Thoracic aorta endothelial cell (primary cell): ENCODE data around the gene CCKAR. TPM values are rescaled to one million over a fixed set of nuclear protein-coding genes. Genes with fewer than 3 reads are reported as not detected.

Experiments
- total RNA-seq: library from RNA; depleted of rRNA; stranded (reverse); fragments of >200 nt; gene quantifications from 2 replicates; pipeline ENCODE4 v1.2.3, GENCODE V29; 2012

The CCKAR gene, protein sequence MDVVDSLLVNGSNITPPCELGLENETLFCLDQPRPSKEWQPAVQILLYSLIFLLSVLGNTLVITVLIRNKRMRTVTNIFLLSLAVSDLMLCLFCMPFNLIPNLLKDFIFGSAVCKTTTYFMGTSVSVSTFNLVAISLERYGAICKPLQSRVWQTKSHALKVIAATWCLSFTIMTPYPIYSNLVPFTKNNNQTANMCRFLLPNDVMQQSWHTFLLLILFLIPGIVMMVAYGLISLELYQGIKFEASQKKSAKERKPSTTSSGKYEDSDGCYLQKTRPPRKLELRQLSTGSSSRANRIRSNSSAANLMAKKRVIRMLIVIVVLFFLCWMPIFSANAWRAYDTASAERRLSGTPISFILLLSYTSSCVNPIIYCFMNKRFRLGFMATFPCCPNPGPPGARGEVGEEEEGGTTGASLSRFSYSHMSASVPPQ
- not detected in 2 replicates for total RNA-seq

DNA sequence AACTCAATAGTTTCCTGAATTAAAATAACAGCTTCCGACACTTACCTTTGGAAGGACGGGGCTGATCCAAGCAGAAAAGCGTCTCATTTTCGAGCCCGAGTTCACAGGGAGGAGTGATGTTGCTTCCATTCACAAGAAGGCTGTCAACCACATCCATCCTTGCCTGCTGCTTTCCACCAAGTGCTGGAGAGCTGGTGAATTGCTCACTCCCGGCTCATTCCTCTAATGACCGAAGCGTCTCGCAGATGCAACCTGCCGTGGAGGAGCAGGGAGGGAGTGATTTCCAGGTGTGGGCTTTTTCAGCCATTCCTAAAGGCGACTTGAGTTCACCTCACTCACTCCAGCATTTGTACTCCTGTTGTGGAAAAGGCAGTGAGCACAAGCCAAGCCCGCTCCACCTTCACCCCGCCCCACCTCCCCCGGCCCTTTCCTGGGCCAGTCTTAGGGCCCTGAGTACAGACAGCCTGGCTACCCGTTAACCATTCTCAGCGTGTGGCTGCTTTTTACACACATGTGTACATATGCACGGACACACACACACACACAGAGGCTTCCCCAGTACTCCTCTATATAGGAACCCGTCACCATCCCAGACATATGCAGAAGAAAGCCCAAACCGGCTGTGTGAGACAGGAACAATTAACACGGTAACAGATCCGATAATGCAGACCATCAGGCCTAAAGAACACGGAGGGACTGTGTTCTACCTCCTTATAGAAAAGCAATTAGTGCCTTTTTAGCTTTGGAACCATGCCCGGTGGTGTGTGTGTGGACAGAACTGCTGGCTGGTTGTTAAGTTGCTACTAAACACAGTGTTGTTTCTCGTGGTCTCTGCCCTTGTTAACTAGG is at the start of gene CCKAR:
Gene CCKAR, minus strand, starts transcription at position 374 of the 849 bp plus-strand sequence. Its CDS starts 217 bp downstream, at position 157.

Other genes starting within 250 kb of the CCKAR start
- 66.9 and 75.4 TPM in 2 replicates for gene RBPJ, start 169.5 kb downstream of the CCKAR start, total RNA-seq
- 14.2 and 20.7 TPM in 2 replicates for gene TBC1D19, start 93.6 kb upstream of the CCKAR start, total RNA-seq